Hindlimb muscle (tissue), 1 donor: ENCODE results near the gene WSCD2. TPM values are rescaled to one million over a fixed set of nuclear protein-coding genes. Genes with fewer than 3 reads are reported as not detected.

ENCODE experiments used
- DNase-seq: peaks from one replicate; pipeline ENCODE4 v3.0.0-alpha.2; 2013
- polyA plus RNA-seq: library from polyadenylated mRNA; unstranded; fragments of 120-200 nt; gene quantifications from one replicate; pipeline ENCODE4 v1.2.1, GENCODE V29; 2013; ENCODE audit not compliant: insufficient read length

The WSCD2 gene
- polyA plus RNA-seq = 1.7 TPM

DNA sequence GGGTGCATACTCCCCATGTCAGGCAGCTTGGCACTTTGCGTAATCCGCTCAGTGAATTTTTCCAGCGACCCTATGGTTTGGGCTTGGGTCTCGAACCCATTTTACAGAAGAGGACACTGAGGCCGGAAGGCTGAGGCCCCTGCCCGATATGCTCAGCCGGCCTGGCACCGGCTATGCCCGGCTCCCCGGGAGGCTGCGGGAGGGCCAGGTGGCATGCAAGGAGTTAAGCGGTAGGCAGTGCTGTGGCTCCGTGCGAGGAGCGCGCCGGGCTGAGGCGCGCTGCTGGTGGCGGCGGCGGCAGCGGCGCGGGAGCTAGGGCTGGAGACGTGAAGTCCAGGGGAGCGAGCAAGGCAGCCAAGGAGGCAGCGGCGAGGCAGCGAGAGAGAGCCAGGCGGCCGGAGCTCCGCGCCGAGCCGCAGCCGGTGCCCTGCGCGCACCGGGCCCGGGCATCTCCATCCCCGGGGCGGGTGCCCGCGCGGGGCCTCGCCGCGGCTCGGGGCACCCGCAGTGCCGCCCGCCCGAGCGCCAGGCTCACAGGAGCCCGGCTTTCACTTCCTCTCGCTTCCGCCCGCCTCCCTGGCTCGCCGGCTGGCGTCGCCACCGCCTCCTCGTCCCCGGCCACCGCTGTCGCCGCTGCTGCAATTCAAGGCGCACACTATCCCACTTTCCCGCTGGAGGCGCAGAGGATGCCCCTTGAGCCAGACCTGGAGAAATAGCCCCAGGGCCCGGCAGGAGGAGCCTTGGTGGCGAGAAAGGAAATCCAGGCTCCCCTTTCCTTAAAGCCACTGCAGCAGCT lies at the start of gene WSCD2:
Gene WSCD2 (plus strand): TSS at position 272 of the 796 bp plus-strand sequence. CDS start 66,545 bp downstream, outside the sequence.
- peak; percentile 43 for DNase-seq

DNA sequence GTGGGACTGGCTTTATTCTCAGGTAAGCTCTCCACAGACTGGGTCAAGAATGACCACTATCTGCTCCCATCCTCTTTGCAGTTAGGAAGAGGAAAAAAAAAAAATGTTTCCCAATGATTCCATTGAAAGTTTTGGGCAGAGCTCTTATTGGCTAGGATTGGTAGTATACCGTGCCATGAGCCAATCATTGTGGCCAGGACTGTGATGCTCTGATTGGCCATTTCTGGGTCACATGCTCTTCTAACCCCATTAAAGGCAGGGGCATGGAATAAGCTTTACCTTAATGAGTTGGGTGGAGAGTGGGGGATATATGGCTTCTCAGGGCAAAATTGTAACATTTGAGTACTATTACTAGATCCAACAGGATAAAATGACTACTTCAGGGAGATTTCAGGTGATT lies 49.4 kb upstream of the WSCD2 start:
- DNase-seq = no peak

DNA sequence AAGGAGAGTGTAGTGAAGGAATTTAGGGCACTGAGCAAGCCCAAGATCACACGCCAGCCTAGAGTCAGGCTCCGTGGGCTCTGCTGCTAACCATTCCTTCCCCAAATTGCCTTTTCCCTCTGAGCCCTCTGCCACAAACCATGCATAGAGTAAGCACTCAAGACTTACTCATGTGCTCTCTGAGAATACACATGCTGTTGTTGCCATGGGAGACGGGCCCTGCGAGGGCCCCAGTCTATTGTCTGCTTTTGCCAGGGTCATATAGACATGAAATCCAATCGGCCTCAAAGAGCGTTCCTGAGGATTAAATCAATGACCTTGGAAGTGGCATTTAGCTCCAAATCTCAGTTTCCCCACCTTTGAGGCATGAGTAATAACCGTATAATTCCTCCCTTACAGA lies 48.7 kb upstream of the WSCD2 start:
- no peak for DNase-seq

DNA sequence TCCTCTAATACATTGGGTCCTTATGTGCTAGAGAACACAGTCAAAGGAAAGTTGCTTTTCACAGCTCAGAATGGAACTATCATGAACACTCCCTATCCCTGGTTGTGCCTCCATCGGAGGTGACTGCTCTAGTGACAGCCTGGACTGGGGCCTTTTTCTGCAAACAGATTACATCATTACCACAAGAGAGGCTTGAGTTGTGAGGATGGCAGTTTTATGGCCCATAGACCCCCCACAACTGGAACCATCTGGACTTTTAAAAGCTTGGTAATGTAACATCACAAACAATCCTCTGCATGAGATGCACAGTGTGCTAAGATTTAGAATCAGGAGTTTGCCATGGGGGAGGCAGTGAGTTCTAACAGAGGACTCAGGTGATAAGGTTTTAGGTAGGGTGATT lies 46.6 kb upstream of the WSCD2 start:
- DNase-seq = no peak

DNA sequence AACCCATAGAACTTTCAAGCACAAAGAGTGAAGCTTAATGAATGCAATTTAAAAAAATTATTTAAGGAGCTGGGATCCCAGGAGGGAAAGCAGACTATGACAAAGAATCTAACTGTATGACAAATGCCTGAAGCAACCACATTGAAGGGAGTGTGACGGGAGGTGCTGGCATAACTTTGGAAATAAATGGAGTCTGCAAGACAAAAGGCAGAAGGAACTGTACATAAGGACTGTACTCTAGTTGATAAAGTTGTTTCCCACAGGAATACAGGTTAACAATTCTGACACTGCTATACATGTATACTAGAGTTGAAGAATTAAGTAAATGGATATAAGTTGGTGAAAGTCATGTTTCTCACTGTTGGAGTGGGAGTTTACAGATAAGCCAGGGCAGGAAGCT lies 41.2 kb upstream of the WSCD2 start:
- no peak for DNase-seq

DNA sequence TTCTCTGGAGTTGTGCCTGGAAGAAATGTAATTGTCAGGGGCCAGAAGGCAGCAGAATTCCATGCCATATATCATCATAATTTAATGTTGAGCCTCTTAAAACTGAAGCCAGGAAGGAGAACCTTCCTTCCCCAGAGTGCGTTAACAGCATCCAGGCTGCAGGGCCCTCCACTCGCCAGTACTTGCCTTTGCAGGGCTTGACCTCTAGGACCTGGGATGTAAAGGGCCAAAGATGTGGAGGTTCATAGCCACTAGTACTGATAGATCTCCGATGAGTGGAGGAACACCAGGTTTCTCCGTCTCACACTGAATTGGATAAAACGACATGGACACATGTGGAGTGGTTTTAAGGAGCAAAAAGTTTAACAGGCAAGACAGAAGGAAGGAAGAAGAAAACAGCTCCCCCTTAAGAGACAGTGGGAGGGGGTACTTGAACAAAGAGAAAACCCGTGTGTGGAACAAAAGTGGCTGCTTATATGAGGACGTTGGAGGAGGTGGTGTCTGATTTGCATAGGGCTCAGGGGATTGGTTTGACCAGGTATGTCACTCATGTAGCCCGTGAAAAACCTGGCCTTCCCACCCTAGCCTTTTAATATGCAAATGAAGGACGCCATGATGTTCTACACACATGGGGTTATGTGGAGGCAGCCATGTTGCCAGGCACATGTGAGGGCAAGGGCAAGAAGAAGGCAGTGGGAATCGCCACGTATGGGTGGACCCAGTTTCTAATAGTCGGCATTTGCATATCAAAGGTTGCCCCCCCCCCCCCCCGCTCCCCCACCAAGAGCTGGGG lies 38.8 kb upstream of the WSCD2 start:
- no peak for DNase-seq

DNA sequence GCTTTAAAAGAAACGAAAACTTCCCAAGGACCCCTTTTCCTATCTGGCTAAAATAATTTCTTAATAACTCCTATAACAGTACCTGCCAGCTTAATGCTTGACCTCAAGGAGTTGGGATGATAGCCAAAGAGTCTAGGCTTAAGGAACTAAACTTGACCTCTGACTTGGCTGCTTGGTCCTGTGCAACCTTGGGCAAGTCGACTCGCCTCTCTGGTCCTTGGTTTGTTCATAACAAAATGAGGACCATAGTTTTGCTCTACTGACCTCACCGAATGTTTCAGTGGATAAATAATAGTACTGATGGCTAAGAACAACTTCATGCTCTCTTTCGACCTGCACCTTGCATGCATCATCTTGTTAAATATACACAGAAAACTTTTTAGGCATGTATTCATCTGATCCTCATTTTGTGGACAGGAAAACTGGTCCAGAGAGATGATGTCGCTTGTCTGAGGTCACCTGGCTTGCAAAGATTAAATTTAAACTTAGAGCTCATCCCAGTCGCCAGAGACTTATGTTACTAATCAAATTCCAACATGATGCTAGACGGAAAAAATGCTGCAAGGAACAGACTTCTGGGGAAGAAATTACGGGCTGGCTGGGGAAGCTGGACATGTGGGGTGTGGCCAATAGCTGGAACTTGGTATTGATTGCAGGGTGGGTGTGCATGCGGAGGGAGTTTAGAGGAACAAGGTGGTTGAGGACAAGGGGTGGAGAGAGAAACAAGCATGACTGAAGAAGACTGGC lies 38.0 kb upstream of the WSCD2 start:
- peak; percentile 74 for DNase-seq

- DNase-seq = no peak
Measured at GRCh38 chr12:108091679-108092051, 37.4 kb upstream of the WSCD2 start.

DNA sequence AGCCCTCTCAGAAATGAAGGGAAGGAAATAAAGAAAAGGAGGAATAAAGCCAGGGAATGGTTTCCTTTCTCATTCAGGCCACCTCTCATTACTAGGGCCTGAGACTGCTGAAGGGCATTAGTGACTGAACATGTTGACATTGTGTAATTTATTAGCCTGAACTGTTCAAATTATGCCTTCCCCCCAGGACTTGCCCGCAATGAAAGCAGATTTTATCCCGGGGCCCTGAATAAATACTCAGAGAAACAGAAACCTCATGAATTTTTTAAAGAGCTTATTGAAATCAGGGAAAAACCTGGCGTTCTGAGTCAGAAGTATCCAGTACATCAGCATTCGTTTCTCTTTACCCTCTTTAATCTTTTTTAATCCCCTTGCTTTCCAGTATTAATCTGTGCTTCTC lies 35.9 kb upstream of the WSCD2 start:
- no peak for DNase-seq

- no peak for DNase-seq
Measured at GRCh38 chr12:108094056-108094649, 34.9 kb upstream of the WSCD2 start.

DNA sequence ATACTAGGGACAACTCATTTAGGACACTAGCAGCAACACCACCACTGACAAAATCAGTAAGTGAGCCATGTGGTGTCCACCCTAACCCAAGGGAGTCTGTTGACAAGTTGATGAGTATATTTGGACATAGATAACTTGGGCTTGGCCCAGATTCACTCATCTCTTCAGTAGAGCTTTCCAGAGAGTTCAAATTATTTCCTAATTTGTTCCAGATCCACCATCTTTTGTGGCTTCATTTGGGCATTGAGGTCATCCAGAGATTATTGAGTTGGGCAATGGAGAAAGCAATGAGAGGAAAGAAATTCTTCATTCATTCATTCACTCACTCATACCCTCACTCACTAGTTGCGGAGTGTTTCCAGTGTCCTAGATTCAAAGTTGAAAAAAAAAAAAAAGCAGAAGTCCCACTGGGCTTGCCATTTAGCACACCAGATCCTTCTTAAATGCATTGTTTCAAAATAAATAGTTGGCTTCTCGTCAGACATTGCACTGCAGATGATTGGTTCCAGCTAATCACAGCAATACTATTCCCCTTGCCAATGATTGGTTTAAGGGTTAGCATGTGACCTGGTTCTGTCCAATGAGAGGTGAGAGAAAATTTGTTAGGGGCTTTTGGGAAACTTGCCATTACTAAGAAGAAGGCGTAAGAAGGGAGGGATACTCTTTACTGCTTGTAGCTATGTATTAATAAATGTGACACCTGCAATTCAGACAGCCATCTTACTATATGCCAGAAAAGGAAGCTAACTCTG lies 31.8 kb upstream of the WSCD2 start:
- DNase-seq = no peak

DNA sequence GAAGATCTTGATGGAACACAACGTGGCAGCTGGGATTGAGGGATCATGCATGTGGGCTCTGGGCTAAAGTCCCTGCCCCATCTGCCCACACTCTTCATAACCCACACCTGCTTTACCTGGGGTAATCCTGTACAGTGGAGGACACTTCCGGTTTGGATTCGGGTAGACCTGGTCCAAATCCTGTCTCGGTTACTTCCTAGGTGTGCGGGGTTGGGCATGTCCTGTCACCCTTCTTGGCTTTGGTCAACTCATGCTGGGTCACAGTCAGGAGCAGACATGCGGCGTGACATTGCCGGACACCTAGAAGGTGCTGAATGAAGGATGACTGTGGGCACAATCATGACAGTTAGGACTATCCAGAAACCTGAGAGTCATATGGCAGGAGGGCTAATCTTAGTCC lies 30.7 kb upstream of the WSCD2 start:
- DNase-seq = no peak

GRCh38 chr12:108099073-108099472 lies 30.0 kb upstream of the WSCD2 start:
- DNase-seq = no peak

DNA sequence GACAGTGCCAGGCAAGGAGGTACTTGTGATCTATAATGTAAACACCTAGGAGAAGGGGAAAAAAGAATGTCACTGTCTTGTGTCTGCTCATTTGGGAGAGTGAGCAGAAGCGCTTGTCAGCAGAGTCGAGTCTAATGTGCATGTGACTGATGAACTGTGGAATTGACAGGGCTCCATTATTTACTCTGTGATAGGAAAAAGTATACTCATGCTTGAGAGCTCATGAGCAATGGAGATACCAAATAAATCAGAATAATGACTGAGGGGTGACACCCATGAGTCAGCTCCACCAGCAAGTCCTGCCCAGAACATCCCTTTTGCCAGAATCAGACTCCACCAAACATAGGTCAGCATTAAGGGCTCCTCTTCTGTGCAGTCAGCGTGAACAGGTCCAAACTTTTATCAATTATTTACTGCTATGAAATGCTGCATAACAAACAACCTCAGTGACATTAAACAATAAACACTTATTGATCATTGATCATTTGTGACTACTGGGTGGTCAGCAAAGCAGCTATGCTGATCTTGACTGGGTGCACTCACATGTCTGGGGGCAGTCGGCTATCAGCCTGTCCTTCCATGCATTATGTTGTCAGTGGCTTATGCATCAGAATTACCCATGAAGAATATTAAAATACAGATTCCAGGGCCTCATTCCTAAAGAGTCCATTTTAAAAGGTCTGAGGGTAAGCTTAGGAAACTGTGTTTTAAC lies 29.2 kb upstream of the WSCD2 start:
- no peak for DNase-seq

DNA sequence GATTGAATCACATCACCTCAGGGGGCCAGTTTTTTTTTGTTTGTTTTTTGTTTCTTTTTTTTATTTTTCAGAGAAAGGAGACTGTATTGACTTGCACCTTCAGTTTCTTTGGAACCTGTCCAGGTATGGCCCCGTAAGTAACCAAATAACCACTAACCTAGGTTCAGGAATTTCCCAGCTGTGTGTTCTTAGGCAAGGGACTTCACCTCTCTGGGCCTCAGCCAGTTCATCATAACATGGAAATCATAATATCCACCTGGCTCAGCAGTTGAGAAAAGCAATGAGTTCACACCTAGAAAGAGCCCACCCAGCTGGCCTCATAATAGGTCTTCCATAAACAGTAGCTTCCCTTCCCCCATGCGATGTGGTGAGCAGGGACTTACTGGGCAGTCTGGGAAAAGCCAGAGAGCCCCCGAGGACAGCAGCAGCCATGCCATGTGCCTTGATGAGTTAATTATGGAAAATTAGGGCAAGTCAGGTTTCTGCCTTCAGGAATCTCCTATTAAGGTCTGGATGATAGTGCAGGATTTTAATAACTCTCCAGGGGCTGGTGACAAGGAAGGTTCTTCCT lies 27.4 kb upstream of the WSCD2 start:
- DNase-seq = no peak

DNA sequence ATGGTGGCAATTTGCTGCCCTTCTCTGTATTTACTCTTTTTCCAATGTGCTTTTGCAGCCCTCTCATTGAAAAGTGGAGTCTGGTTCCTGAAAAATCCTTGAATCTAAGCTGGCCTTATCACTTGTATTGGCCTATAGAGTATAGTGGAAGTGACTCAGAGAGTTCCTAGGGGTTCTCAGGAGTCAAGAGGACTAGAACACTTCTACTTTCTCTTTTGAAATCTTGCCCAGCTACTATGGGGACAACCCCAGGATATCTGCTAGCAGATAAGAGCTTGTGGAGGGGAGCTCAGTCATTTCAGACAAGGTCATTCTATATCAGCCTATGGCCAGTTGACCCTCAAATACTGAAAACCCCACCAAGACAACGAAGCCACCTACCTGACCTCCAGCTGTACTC lies 26.7 kb upstream of the WSCD2 start:
- no peak for DNase-seq

DNA sequence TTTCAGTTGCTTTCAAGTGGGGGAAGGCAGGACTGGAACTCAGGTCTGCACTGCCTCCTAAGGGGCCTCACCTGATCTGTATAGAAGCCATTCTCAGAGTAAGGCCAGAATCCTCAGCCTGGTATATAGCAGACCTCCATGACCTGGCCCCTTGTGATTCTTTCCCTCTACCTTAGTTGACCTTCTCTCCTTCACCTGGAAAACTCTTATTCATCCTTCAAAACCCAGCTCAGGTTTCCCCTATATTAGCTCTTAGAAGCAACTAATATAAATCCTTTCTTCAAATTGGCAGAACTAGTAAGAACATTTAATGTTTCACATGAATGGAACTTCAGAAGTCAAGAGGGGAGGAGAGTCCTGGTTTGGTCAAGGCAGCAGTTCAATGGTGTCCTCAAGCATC lies 26.0 kb upstream of the WSCD2 start:
- DNase-seq = no peak

GRCh38 chr12:108103517-108103916 lies 25.6 kb upstream of the WSCD2 start:
- no peak for DNase-seq

GRCh38 chr12:108104657-108105056 lies 24.4 kb upstream of the WSCD2 start:
- no peak for DNase-seq

GRCh38 chr12:108106599-108106998 lies 22.5 kb upstream of the WSCD2 start:
- DNase-seq = no peak

DNA sequence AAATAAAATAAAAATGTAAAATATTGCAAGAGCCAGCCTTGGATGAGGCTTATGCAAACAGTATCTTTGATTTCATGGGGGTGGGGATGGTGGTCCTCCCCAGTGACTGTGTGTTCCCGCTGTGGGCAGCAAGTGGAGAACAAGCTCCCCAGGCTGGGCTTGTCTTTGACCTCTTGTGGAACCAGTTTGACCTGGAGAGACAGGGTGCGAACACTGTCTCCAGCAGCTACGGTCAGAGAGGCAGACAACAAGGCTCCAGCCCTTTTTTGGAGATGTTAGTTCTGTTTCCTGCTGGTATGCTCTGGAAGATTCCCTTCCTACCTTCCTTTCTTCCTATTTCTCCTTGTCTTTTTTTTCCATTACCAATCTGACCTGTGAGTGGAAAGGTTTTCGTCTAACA lies 21.8 kb upstream of the WSCD2 start:
- no peak for DNase-seq
